ENCODE results near the gene AATF. TPM values are rescaled to one million over a fixed set of nuclear protein-coding genes. Genes with fewer than 3 reads are reported as not detected.

The AATF gene
- total RNA-seq, 2 donors from 2014 or later: 27.3 to 45.7 TPM

- intact Hi-C loops (cut with DNase I): no loop called here
- TF ChIP-seq POLR2A (IDR thresholded peaks at IDR 0.05): no peak
- no peak for TF ChIP-seq CTCF (IDR thresholded peaks at IDR 0.05)
- TF ChIP-seq POLR2AphosphoS5 (IDR thresholded peaks at IDR 0.05): no peak
- WGBS: 89% methylated on average over 5 of the region's 5 CpGs
- Histone ChIP-seq H3K36me3 (no peaks in the 10 kb centered on the region), H3K4me1 (replicated peaks) (no peaks in the 10 kb centered on the region), H3K27ac (no peak overlapping the region), H3K27me3 (replicated peaks; ENCODE audit: insufficient read depth) (no peaks in the 10 kb centered on the region), H3K4me3 (no peak overlapping the region), H3K9me3 (no peaks in the 10 kb centered on the region)
- DNase-seq (ENCODE audit: low spot score): no peak
Measured at GRCh38 chr17:37037590-37038155, 88.9 kb downstream of the AATF start.

GRCh38 chr17:37039269-37039668, 90.5 kb downstream of the AATF start:
- WGBS: 27% methylated on average over 6 of the region's 6 CpGs
- Histone ChIP-seq H3K4me1 (replicated peaks) (no peaks in the 10 kb centered on the region), H3K36me3 (no peaks in the 10 kb centered on the region)

GRCh38 chr17:37041932-37042331, 93.2 kb downstream of the AATF start:
- TF ChIP-seq POLR2AphosphoS5 (IDR thresholded peaks at IDR 0.05) (no peak), POLR2A (IDR thresholded peaks at IDR 0.05) (no peak), CTCF (IDR thresholded peaks at IDR 0.05) (no peak)
- Histone ChIP-seq H3K9me3 (no peaks in the 10 kb centered on the region), H3K36me3 (no peaks in the 10 kb centered on the region), H3K27ac (no peak overlapping the region), H3K27me3 (replicated peaks; ENCODE audit: insufficient read depth) (no peaks in the 10 kb centered on the region), H3K4me3 (no peak overlapping the region), H3K4me1 (replicated peaks) (no peaks in the 10 kb centered on the region)
- intact Hi-C loops (cut with DNase I): no loop called here
- DNase-seq (ENCODE audit: low spot score): no peak

More at GRCh38 chr17:37039269-37039668, 90.5 kb downstream of the AATF start:
- no peak for DNase-seq (ENCODE audit: low spot score)
- no peak for TF ChIP-seq CTCF (IDR thresholded peaks at IDR 0.05)
- peak; percentile 69 for TF ChIP-seq POLR2AphosphoS5 (IDR thresholded peaks at IDR 0.05)
- TF ChIP-seq POLR2A (IDR thresholded peaks at IDR 0.05): no peak
- intact Hi-C loops (cut with DNase I): no loop called here
- Histone ChIP-seq H3K9me3 (no peaks in the 10 kb centered on the region), H3K4me3 (no peak overlapping the region), H3K27me3 (replicated peaks; ENCODE audit: insufficient read depth) (no peaks in the 10 kb centered on the region), H3K27ac (no peak overlapping the region)

- Histone ChIP-seq H3K4me3 (no peak overlapping the region), H3K4me1 (replicated peaks) (no peaks in the 10 kb centered on the region), H3K36me3 (no peaks in the 10 kb centered on the region), H3K27me3 (replicated peaks; ENCODE audit: insufficient read depth) (no peaks in the 10 kb centered on the region), H3K27ac (no peak overlapping the region), H3K9me3 (no peaks in the 10 kb centered on the region)
- 95% methylated on average over 3 of the region's 3 CpGs for WGBS
- intact Hi-C loops (cut with DNase I): no loop called here
- DNase-seq (ENCODE audit: low spot score): no peak
- TF ChIP-seq CTCF (IDR thresholded peaks at IDR 0.05): no peak
- TF ChIP-seq POLR2AphosphoS5 (IDR thresholded peaks at IDR 0.05): no peak
- TF ChIP-seq POLR2A (IDR thresholded peaks at IDR 0.05): no peak
Measured at GRCh38 chr17:37043201-37043600, 94.4 kb downstream of the AATF start.

GRCh38 chr17:37045351-37045922, 96.7 kb downstream of the AATF start:
- Histone ChIP-seq H3K27me3 (replicated peaks; ENCODE audit: insufficient read depth) (no peaks in the 10 kb centered on the region), H3K9me3 (no peaks in the 10 kb centered on the region), H3K4me1 (replicated peaks) (no peaks in the 10 kb centered on the region), H3K36me3 (no peaks in the 10 kb centered on the region), H3K4me3 (no peak overlapping the region), H3K27ac (no peak overlapping the region)
- intact Hi-C loops (cut with DNase I): no loop called here
- WGBS: 88% methylated on average over 7 of the region's 7 CpGs
- TF ChIP-seq POLR2A (IDR thresholded peaks at IDR 0.05) (no peak), POLR2AphosphoS5 (IDR thresholded peaks at IDR 0.05) (no peak), CTCF (IDR thresholded peaks at IDR 0.05) (no peak)
- DNase-seq (ENCODE audit: low spot score): no peak

Data from prostate gland (tissue), 2 donors.